GM06990 (cell line): ENCODE measurements around the gene LRRC61.
"Not testable (repeated sequence)": the region's sequence is repeated elsewhere in the genome, so short reads cannot be mapped to it uniquely, and the experiment has no call there.

Experiments used
- DNase-seq: peaks from one replicate; pipeline ENCODE4 v3.0.0-alpha.2; 2011; ENCODE audit not compliant: insufficient read length; ENCODE audit errors: extremely low read depth
- H3K27me3 ChIP-seq: replicated peaks from 2 replicates; pipeline ENCODE4 v1.6.0; 2011; ENCODE audit warnings: low read length; ENCODE audit not compliant: control insufficient read depth, insufficient read depth
- H3K36me3 ChIP-seq: 2 replicates; pipeline ENCODE4 v1.5.1; 2011; ENCODE audit warnings: low read length; ENCODE audit not compliant: control insufficient read depth, insufficient read depth
- H3K4me3 ChIP-seq: replicated peaks from 2 replicates; pipeline ENCODE4 v1.5.1; 2011; ENCODE audit warnings: low read depth, mild to moderate bottlenecking, control low read depth, low read length
- TF ChIP-seq, protein P1 (sequence below): IDR thresholded peaks from 2 replicates; pipeline ENCODE4 v1.5.1; 2011; ENCODE audit warnings: low read length, control low read depth, mild to moderate bottlenecking, inconsistent platforms; ENCODE audit not compliant: insufficient read depth, poor library complexity, severe bottlenecking

The LRRC61 gene

DNA sequence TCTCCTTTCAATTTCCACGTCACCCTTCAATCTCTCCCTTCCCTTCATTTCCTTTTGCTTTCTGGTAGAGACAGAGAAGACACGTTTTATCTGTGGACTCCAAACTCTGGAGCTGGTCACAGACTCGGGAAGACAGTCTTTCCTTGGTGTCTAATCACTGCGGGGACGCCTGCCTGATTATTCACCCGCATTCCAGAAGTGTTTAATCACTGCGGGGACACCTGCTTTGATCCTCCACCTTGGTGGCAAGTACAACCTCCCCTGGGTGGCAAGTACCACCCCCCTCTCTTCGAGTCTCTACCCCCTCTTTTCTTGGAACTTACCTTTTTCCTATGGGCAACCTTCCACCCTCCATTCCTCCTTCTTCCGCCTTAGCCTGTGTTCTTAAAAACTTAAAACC, 15.3 kb upstream of the LRRC61 start:
- H3K36me3 ChIP-seq, result no peaks in the 10 kb centered on the region
- DNase-seq, result no peak
- H3K4me3 ChIP-seq, result no peak overlapping the region
- TF ChIP-seq, protein P1, sequence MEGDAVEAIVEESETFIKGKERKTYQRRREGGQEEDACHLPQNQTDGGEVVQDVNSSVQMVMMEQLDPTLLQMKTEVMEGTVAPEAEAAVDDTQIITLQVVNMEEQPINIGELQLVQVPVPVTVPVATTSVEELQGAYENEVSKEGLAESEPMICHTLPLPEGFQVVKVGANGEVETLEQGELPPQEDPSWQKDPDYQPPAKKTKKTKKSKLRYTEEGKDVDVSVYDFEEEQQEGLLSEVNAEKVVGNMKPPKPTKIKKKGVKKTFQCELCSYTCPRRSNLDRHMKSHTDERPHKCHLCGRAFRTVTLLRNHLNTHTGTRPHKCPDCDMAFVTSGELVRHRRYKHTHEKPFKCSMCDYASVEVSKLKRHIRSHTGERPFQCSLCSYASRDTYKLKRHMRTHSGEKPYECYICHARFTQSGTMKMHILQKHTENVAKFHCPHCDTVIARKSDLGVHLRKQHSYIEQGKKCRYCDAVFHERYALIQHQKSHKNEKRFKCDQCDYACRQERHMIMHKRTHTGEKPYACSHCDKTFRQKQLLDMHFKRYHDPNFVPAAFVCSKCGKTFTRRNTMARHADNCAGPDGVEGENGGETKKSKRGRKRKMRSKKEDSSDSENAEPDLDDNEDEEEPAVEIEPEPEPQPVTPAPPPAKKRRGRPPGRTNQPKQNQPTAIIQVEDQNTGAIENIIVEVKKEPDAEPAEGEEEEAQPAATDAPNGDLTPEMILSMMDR, result no peak
- no peaks in the 10 kb centered on the region for H3K27me3 ChIP-seq

DNA sequence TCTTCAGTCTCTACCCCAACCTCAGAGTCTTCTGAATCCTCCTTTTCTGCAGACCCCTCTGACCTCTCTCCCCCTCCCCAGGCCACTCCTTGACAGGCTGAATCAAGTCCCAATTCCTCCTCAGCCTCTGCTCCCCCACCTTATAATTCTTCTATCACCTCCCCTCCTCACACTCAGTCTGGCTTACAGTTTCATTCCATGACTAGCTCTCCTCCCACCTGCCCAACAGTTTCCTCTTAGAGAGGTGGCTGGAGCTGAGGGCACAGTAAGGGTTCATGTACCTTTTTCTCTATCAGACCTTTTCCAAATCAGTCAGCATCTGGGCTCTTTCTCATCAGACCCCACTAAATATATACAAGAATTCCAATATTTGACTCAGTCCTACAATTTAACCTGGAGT, 14.6 kb upstream of the LRRC61 start:
- Histone ChIP-seq H3K27me3 (no peaks in the 10 kb centered on the region), H3K4me3 (no peak overlapping the region), H3K36me3 (no peaks in the 10 kb centered on the region)
- TF ChIP-seq, protein P1, result no peak
- DNase-seq, result no peak

DNA sequence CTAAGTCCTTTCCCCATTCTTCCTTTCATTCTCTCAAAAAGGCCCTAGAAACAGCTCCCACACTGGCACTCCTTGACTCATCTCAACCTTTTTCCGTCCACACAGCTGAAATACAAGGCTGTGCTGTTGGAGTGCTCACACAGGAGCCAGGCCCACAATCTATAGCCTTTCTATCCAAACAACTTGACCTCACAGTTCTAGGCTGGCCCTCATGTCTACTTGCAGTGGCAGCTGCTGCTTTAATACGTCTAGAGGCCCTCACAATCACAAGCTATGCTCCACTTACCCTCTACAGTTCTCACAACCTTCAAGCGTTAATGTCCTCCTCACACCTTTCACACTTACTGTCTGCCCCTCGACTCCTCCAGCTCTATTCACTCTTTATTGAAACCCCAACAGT, 12.0 kb upstream of the LRRC61 start:
- Histone ChIP-seq H3K36me3 (no peaks in the 10 kb centered on the region), H3K4me3 (no peak overlapping the region), H3K27me3 (no peaks in the 10 kb centered on the region)
- TF ChIP-seq, protein P1, result no peak
- no peak for DNase-seq

- Histone ChIP-seq H3K4me3 (no peak overlapping the region), H3K36me3 (no peaks in the 10 kb centered on the region), H3K27me3 (no peaks in the 10 kb centered on the region)
- DNase-seq, result no peak
- TF ChIP-seq, protein P1, result no peak
These were observed 11.4 kb upstream of the LRRC61 start for GRCh38 chr7:150311711-150312110.

- not testable (repeated sequence) for H3K4me3 ChIP-seq, H3K27me3 ChIP-seq, H3K36me3 ChIP-seq, DNase-seq
These were observed 10.3 kb upstream of the LRRC61 start for GRCh38 chr7:150312649-150313366.

DNA sequence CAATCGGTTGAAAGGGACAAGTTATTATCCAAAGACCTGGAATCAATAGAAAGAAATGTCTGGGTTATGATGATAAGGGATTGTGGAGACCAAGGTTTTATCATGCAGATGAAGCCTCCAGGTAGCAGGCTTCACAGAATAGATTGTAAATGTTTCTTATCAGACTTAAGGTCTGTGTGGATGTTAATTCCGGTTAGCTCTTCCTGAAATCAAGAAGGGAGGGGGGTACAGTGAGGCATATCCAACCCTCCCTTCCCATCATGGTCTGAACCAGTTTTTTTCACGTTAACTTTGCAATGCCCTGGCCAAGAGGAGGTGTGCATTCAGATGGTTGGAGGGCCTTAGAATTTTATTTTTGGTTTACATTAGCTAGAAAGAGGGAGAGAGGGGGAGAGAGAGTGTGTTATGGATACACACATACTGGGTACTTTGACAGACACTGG, 9.8 kb upstream of the LRRC61 start:
- TF ChIP-seq, protein P1, result no peak
- DNase-seq, result no peak

More for the DNA sequence above, 9.8 kb upstream of the LRRC61 start:
- H3K36me3 ChIP-seq, result no peaks in the 10 kb centered on the region
- H3K4me3 ChIP-seq, result no peak overlapping the region
- no peaks in the 10 kb centered on the region for H3K27me3 ChIP-seq
